GM19193 (cell line): Measurements from ENCODE around the gene FZD4.

Experiments used
- POLR2A ChIP-seq: IDR thresholded peaks from 4 replicates; pipeline ENCODE4 v1.6.1; 2011; ENCODE audit not compliant: insufficient read depth, insufficient read length; ENCODE audit errors: extremely low read depth

Gene FZD4

GRCh38 chr11:86980086-86980796 is 25.0 kb upstream of the FZD4 start:
- TF ChIP-seq POLR2A = no peak

DNA sequence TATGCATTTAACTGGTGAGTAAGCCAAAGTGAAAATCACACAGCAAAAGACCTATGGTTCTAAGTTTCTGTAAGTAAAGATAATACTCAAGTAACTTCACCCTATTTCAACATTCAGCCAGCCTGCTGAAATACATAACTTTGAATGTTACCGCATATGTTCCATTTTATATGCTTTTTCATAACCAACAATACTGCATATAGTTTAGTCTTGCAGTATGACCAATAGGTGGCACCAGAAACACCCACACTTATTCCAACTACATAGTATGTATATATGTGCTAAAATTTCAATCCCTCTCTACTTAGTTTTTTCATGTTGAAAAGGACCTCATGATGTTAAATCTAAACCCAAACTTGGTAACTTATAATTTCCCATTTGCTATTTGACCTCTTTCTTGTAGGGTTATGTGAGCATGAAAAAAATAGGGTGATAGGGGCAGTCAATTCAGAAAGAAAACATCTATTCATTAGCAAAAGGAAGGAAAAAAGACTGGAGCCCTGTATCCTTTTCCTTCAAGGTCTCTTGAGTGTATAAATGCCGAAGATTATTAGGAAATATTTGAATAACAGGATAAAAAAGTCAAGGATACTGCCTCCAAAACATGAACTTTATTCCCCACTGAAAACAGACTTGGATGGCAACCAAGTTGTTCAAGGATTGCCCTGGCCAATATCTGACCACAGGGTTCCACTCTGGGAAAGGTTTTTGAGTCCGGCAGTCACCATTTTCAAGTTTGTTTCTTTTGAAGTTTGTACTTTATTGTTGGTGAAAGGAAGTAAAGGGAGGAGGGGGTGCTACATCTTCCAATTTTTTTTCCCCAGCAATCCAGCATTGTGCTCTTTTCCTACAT is 23.8 kb upstream of the FZD4 start:
- no peak for TF ChIP-seq POLR2A

DNA sequence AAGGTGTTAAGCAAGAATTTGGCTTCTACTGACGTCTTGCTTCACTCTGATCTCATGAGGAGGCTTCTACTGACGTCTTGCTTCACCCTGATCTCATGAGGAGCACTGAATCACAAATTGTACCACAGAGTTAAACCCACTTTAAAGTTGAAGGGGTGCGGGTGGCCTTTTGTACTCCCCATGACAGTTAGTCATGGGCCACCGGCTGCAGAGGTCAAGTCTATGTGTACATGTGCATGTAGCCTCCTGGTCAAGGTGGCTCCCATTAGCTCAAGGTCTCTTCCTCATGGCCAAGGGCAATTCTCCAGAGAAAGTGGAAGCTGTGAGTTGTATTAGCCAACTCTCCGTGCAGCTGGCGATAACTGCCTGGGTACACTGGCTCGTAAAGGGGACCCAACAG is 23.1 kb upstream of the FZD4 start:
- no peak for TF ChIP-seq POLR2A

- TF ChIP-seq POLR2A = no peak
Observed at GRCh38 chr11:86977441-86978050, 22.4 kb upstream of the FZD4 start.

DNA sequence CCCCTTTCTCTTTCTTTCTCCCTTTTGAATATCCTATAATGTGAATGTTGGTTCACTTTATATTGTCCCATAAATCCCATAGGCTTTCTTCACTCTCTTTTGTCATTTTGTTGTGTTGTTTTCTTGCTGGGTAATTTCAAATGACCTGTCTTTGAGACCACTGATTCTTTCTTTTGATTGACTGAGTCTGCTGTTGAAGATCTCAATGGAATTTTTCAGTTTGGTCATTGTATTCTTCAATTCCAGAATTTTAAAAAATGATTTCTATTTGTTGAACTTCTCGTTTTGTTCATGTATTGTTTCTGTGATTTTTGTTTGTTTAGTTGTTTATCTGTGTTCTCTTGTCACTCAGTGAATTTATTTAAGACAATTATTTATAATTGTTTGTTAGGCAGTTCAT is 17.5 kb upstream of the FZD4 start:
- TF ChIP-seq POLR2A = no peak

- no peak for TF ChIP-seq POLR2A
Observed at GRCh38 chr11:86969258-86969657, 14.1 kb upstream of the FZD4 start.

DNA sequence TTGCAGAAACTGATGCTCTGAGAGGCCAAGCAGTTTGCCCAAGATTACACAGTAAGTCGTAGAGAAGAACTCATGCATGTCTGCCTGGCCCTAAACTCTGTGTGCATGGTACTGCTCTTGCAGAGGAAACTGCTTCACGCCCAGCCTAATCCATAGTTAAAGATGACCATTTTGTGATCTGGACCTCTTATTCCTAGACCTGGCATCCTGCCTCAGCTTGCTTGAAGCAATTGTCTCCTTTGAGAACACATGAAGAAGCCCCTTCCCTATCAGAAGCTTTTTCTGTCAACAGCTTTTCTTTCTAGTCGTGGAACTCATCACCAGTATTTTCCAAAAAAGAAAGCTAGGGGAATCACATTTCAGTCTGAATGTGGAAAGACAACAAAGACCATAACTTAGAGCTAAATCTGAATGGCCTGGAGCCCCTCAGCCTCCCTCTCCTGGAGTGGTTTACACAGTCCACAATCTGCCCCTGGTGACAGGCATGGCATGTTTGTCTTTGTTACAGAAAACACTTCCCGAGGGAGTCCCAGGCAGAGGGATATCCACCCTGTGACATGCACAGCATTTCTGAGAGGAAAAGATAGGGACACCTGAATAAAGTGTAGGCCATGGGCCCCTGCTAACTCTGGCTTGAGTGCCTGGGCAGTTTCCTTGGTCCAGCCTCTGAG is 2.9 kb upstream of the FZD4 start:
- no peak for TF ChIP-seq POLR2A

DNA sequence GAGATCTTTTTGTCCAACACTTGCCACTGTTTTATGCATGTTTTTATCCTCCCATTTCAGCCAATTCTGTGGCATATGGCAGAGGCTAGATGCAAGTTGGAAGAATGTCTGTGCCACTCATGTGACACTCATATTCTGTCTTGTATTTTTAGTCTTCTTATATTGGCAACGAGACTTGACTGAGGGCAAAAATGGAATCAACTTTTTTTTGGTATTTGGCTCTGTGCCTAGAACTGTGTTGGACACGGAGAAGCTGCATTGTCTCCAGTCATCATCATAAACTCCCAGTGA is 1.7 kb upstream of the FZD4 start:
- no peak for TF ChIP-seq POLR2A

- TF ChIP-seq POLR2A = no peak
Observed at GRCh38 chr11:86955111-86955360, 159 bp downstream of the FZD4 start.

DNA sequence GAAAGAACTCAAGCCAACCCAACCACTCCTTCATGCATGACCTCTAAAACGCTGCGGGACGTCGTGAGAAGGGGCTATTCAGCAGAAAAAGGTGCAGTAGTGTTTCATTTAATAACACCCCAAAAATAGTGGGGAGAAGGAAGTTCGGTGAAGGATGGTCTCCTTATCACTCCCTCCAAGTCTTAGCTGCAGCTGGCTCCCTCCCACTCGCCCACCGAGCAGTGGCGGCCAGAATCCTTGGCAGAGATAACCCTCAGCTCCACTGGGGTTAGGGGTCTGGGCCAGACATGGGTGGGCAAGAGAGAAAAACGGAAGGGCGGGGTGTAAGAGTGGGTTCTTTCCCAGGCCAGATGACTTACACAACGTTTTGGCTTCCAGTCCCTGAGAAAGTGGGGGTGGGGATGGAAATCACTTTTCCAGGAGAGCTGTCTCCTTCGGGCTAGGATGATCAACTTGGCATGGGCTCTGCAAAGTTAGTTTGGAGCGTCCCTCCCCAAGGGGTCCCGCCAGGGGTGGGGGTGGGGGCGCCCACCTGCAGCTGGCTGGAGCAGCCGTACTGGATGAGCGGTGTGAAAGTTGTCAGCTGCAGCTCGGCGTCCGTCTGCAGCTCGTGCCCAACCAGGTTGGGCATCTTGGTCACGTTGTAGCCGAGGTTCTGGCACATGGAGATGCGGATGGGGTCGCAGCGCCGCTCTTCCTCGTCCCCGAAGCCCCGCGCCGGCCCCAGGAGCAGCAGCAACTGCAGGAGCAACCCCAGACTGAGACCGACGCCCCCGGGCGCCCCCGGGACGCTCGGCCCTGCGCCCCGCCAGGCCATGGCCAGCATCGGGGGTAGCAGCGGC is 705 bp downstream of the FZD4 start:
- no peak for TF ChIP-seq POLR2A

DNA sequence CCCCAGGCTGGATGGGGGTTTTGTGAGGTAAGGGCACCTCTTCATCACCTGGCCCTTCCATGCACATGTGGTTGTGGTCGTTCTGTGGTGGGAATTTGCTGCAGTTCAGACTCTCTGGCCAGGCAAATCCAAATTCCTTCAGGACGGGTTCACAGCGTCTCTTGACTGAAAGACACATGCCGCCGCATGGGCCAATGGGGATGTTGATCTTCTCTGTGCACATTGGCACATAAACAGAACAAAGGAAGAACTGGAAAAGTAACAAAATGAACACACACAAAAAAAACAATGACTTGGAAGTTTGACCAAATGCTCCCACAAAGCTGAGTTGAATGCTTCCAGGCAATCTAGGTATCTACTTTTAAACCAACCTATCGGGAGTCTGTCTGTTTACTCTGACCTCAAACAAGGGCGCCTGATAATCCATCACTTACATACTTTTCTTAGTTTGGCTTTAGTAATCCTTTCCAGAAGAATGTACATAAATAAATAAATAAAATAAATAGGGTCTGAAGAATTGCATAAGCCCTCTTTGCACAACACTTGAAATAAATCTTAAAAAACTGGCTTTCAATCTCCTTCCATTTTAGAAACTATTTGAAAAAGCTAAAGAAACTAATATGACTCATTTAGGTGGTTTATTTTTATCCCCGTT is 2.8 kb downstream of the FZD4 start:
- TF ChIP-seq POLR2A = no peak

- TF ChIP-seq POLR2A = no peak
Observed at GRCh38 chr11:86951706-86952105, 3.5 kb downstream of the FZD4 start.

DNA sequence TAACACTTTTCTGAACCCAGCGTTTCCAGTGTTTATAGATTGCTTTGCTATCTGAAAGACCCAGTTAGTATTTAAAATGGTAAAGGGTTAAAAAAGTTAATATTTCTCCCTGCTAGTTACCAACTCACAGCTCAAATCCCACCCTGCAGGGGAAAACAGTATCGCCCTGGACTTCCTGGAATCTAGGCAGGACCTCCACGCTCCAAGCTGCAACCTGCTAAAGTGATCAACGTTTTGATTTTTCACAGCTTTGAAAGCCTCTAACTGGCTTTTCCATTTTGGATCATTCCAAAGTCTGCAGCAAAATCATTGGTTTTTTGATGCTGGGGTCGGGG is 4.6 kb downstream of the FZD4 start:
- no peak for TF ChIP-seq POLR2A

- no peak for TF ChIP-seq POLR2A
Observed at GRCh38 chr11:86949995-86950660, 5.1 kb downstream of the FZD4 start.
